Endometrial microvascular endothelial cells (primary cell): ENCODE measurements around the gene AGBL4. TPM values are rescaled to one million over a fixed set of nuclear protein-coding genes. Genes with fewer than 3 reads are reported as not detected.

Experiments
- in situ Hi-C: cut with HindIII; loops from 2 replicates; pipeline ENCODE4 v1.10.0; 2017; ENCODE audit warnings: low sequenced_read_pairs, low pct_unique_long_range_greater_than_20kb; ENCODE audit errors: inconsistent ontology term
- total RNA-seq: library from RNA; depleted of rRNA; stranded (reverse); fragments of >200 nt; gene quantifications from one replicate; pipeline ENCODE4 v1.2.3, GENCODE V29; 2015; ENCODE audit errors: inconsistent ontology term

Gene AGBL4
- total RNA-seq, 1 donor from 2014 or later = not detected

- in situ Hi-C loops = no loop called here
Measured at GRCh38 chr1:48675251-48675650, 1348.5 kb downstream of the AGBL4 start.

GRCh38 chr1:48674641-48675040 lies 1349.1 kb downstream of the AGBL4 start:
- in situ Hi-C loops = no loop called here

GRCh38 chr1:48673332-48674105 lies 1350.2 kb downstream of the AGBL4 start:
- in situ Hi-C loops = no loop called here

GRCh38 chr1:48671578-48671977 lies 1352.2 kb downstream of the AGBL4 start:
- in situ Hi-C loops = no loop called here

- in situ Hi-C loops = no loop called here
Measured at GRCh38 chr1:48670234-48671020, 1353.3 kb downstream of the AGBL4 start.

- in situ Hi-C loops = no loop called here
Measured at GRCh38 chr1:48668339-48668738, 1355.4 kb downstream of the AGBL4 start.

GRCh38 chr1:48667782-48668181 lies 1356.0 kb downstream of the AGBL4 start:
- in situ Hi-C loops = no loop called here

GRCh38 chr1:48665708-48666407 lies 1357.9 kb downstream of the AGBL4 start:
- in situ Hi-C loops = no loop called here

- in situ Hi-C loops = no loop called here
Measured at GRCh38 chr1:48661726-48662463, 1361.9 kb downstream of the AGBL4 start.

- in situ Hi-C loops = no loop called here
Measured at GRCh38 chr1:48659801-48660200, 1364.0 kb downstream of the AGBL4 start.

GRCh38 chr1:48657413-48657812 lies 1366.3 kb downstream of the AGBL4 start:
- in situ Hi-C loops = no loop called here

GRCh38 chr1:48654606-48655210 lies 1369.0 kb downstream of the AGBL4 start:
- in situ Hi-C loops = no loop called here

GRCh38 chr1:48652334-48652733 lies 1371.4 kb downstream of the AGBL4 start:
- in situ Hi-C loops = no loop called here

GRCh38 chr1:48649880-48650279 lies 1373.9 kb downstream of the AGBL4 start:
- in situ Hi-C loops = no loop called here

- in situ Hi-C loops = no loop called here
Measured at GRCh38 chr1:48645883-48646282, 1377.9 kb downstream of the AGBL4 start.

- in situ Hi-C loops = no loop called here
Measured at GRCh38 chr1:48644905-48645605, 1378.7 kb downstream of the AGBL4 start.

GRCh38 chr1:48644190-48644900 lies 1379.4 kb downstream of the AGBL4 start:
- in situ Hi-C loops = no loop called here
